ENCODE results near the gene PTPRJ.

PTPRJ gene

DNA sequence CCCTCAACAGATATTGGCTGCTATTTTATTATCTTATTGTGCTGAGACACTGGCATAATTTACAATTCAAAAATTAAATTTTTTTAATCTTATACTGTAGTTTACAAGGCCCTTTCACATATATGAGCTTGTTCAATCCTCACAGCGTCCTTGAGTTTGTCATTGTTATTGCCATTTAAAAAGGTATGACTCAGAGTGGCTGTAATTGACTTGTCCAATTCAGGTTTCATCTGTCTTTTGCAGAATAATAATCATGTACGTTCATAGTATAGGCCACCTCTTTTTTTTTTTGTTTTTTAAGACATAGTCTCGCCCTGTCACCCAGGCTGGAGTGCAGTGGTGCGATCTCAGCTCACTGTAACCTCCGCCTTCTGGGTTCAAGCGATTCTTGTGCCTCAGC lies 11.5 kb downstream of the PTPRJ start:
- intact Hi-C loops (cut with DNase I): no loop called here
- no peak for DNase-seq

DNA sequence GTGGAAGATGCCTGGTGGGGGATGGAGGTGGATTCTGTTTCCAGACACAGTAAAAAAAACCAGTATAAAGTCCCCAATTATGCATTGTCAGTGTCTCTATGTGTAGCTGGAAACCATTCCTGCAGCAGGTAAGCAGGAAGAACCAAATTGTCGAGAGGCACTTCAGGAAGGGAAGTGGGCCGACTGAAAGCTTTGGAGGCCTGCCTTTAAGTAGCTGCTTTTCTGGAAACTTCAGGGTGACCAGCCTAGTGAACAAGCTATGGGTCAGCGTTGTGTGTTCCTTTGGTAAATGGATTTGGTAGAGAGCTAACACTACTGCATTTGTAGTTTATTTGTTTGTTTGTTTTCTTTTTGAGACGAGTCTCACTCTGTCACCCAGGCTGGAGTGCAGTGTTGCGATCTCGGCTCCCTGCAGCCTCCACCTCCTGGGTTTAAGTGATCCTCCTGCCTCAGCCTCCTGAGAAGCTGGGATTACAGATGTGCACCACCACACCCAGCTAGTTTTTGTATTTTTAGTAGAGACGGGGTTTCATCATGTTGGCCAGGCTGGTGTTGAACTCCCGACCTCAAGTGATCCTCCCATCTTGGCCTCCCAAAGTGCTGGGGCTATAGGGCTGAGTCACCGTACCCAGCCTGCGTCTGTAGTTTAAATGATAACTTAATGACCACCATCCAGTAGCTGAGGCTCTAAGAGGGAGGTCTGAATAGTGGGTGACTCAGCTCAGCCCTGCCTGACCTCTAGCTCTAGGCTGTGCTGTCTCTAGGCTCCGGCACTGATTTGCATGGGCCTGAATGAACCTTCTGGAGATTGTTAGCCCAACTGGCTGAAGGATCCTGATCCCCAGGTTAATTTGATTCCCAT lies 12.8 kb downstream of the PTPRJ start:
- DNase-seq: peak in 2 of 10 donors; percentile 14 to 56
- intact Hi-C loops (cut with DNase I): no loop called here

DNA sequence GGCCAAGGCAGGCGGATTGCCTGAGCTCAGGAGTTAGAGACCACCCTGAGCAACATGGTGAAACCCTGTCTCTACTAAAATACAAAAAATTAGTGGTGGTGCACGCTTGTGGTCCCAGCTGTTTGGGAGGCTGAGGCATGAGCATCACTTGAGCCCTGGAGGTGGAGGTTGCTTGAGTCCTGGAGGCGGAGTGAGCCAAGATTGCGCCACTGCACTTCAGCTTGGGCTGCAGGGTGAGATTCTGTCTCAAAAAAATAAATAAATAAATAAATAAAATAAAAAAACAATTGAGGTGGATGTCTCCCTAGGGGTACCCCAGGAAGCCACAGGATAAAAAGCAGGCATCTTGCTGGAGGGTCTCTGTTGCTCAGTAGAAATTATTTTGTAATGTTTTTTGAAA lies 14.1 kb downstream of the PTPRJ start:
- DNase-seq: peak in 1 of 10 donors; percentile 59
- intact Hi-C loops (cut with DNase I): no loop called here

DNA sequence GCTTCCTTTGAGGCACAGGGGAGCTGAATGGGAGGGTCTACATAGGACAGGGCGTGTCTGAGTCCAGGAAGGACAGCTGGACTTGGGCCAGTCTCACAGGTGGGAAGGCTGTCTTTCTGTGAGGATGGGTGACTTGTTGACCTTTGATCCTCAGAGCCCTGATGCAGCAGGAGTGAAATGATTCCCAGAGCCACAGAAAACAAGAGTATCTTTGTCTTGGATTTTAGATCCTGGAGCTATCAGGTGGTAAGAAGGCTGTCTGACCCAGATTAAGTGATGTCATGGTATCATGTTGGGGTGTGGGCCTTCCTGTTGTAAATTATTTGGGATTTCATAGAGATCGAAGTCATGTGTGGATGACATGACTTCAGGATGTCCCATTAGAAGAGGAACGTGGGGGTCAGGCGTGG lies 15.0 kb downstream of the PTPRJ start:
- DNase-seq: peak in 1 of 10 donors; percentile 4
- intact Hi-C loops (cut with DNase I): no loop called here

DNA sequence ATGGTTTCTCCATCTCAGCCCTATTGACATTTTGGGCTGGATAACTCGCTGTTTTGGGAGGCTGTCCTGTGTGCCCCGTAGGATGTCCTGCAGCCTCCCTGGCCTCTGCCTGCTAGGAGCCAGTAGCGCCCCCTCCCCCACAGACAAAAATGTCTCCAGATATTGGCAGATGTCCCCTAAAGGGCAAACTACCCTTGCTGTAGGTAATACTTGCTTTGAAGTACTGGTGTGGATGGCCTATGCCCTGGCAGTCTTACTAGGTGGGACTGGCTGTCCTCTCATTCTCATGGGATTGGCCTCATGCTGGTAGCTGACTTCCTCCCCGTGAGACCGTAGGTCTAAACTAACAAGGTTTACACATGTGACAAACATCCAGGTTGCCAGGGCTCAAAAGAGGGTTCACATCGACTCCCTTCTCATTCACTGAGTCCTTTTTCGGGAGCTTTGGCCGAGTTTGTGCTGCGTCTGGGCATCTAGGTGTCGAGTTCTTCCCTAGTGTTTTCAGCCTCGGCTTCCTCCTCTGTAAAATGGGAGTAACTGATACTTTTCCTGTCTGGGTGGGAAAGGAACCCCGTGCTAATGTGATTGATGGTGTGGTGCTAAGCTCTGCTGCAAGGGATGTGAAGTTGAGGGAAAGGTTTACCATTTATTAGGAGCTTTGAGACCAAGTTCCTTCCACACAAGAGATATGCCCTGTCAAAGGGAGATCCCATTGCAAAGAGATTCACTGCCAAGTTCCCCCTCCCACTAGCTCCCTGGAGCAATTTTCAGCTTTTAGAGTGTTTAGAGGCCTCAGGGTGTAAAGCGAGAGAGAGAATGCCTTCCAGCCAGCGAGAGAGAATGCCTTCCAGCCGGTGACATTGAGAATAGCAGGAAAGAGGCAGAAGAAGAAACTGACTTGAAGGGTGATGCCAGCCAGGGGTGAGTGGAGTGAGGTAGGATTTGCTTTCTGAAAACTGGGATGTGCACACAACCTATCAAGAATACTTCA lies 17.0 kb downstream of the PTPRJ start:
- DNase-seq: peak in 1 of 10 donors; percentile 9
- intact Hi-C loops (cut with DNase I): no loop called here

DNA sequence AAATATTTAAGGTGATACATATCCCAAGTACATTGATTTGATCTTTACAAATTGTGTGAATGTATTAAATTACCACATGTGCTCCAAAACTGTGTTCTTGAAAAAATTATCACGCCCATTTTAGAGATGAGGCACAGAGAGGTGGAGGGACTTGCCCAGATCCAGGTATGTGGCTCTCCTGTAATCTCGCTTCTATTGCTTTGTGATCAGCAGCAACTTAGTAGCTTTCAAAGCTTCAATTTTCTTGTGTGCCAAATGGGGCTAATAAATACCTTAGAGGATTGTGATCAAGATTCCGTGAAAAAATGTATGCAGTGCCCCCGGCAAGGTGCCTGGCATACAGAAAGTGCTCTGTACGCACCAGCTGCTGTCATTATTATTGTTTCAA lies 18.0 kb downstream of the PTPRJ start:
- no peak for DNase-seq
- intact Hi-C loops (cut with DNase I): no loop called here

DNA sequence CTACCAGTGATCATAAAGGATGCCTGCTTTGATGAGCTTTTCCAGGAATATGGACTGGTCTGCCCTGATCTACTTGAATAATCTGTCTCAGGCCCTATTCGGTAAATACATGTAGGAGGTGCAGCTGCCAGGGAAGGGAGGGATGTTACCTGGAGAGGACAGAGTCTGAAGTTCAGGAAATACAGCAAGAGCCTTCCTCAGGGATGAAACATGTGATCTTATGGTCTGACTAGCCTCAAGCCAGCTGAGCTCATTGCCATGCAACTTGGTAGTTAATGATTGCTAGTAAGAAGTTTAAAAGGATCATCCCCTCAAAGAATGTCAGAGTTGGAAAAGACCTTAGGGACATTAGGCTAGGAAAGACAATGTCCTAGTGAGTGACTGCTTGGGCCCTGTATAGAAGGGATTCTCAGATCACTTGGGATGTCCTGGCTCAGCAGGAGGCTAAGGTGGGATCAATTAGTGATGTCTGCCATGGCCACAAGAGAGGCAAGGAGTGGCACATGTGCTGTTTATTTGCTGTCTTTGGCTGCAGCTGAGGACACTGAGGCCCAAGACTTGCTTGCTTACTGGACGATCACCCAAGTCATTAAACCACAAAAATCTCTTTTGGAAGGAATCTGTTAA lies 18.5 kb downstream of the PTPRJ start:
- DNase-seq: no peak
- intact Hi-C loops (cut with DNase I): no loop called here

DNA sequence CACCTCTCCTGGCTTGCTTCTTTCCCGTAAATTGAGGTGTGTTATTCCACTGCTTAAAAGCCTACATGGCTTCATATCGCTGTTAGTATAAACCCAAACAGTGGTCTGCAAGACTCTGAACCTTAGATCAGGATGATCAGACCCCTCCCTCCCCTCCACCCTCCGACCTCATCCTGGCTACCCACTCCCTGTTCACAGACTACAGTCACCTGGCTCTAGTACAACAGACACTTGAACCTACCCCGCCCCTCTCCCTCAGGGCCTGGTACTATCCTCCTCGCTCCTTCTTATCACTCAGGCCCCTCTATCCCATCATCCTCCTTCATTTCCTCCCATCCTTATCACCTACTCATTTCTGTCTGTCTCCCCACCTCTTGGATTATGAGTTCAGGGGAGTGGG lies 20.1 kb downstream of the PTPRJ start:
- no peak for DNase-seq
- intact Hi-C loops (cut with DNase I): no loop called here

DNA sequence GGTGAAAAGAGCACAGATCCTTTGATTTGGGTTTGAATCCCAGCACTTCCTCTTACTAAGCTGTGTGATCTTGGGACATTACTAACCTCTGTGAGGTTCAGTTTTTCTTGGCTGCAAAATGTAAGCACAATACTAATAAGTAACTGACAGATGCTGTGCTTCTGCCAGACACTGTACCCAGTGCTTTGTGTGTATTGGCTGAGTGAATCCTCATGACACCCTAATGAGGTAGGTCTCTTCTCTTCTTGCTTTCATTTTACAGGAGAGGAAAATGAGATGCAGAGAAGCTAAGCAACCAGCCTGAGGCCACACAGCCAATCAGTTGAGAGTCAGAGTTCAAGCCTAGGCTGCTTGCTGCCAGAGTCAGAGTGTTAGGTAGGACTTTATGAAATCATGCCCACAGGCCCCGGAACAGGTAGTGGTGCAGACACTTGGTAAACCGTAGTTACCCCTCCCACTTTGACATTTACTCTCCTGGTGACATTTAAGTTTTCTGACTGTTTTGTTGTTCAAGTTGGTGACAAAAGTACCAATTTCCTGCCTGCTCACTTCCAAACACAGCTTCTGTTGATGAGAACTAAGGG lies 21.2 kb downstream of the PTPRJ start:
- intact Hi-C loops (cut with DNase I): no loop called here
- DNase-seq: no peak

DNA sequence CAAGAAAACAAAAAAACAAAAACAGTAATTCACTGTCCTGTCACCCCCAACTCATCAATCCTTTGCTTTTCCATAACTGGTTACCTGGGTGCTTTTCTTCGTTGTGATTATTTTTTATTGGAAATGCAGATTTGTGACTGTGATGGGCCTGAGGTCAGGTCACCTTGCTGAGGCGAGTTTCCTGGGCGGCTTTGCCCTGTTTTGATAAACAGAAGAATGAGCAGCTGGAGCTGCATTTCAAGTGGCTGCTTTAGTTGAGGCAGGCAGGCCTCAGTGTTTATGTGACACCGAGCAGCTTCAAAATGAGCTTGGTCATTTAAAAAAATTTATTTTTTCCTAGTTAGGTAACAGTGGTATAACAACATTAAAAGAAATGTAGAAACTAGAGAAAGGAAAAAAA lies 22.2 kb downstream of the PTPRJ start:
- peak in 1 of 10 donors; percentile 31 for DNase-seq
- intact Hi-C loops (cut with DNase I): no loop called here

DNA sequence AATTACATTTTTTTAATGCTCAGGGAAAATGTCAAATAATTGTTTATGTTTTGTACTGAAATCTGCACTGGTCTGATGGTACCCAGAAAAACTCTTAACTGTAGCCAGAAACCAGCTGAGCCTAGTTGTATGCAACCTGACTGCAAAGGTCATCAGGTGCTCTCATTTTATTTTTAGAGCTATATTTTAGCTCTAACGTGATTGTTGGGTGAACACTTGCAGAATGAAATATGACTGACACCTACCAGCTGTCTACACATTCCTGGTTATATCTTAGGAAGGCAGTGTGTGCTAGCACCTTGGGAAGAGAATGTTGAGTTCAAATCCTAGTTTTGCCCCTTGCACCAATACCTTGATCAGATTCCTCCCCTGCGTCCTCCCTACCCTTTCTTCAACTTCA lies 23.6 kb downstream of the PTPRJ start:
- intact Hi-C loops (cut with DNase I): no loop called here
- no peak for DNase-seq

DNA sequence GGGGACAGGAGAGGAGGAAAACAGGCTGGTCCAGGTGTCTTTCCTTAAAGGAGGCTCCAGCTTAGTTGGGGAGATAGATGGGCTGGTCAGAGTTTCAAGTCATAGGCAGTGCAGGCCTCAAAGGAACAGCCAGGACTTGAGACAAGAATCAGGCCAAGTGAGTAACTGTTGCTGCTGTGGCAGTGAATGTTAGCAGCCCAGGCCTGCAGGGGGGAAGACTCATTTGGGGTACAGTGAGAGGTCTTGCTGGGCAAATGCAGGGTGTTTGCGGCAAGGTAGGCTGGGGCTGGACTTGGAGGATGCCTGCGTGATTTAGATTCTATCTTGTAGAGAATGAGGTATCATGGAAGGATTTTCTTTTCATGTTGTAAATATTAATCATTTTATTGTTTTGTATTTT lies 24.1 kb downstream of the PTPRJ start:
- DNase-seq: peak in 1 of 10 donors; percentile 33
- intact Hi-C loops (cut with DNase I): no loop called here

DNA sequence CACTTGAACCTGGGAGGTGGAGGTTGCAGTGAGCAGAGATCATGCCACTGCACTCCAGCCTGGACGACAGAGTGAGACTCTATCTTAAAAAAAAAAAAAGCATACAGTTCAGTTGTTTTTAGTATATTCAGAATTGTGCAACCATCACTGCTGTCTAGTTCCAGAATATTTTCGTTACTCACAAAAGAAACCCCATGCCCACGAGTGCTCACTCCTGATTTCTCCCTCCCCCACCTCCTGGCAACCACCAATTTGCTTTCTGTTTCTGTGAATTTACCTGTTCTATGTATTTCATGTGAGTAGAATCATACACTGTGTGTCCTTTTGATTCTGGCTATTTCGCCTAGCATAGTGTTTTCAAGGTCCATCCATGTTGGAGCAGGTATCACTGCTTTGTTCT lies 24.8 kb downstream of the PTPRJ start:
- intact Hi-C loops (cut with DNase I): no loop called here
- peak in 1 of 10 donors; percentile 5 for DNase-seq

DNA sequence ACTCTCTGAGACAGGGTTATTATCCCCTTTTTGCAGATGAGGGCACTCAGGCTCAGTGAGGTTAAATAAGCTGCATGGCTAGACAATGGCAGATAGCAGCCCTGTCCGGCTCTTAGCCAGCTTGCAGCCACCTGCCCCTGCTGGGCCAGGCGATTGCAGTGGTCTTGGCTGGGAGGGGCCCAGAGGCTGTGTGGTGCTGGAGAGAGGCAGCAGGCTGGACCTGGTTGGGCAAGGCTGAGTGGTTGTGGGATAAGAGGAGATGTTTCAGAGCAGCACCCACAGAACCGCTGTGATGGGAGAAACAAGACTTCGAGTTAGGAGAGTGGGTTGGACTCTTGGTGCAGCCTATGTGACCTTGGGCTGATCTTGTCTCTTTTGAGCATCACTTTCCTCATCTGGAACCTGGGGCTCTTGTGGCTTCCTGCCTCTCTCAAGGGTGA lies 25.5 kb downstream of the PTPRJ start:
- intact Hi-C loops (cut with DNase I): no loop called here
- DNase-seq: peak in 1 of 10 donors; percentile 68

DNA sequence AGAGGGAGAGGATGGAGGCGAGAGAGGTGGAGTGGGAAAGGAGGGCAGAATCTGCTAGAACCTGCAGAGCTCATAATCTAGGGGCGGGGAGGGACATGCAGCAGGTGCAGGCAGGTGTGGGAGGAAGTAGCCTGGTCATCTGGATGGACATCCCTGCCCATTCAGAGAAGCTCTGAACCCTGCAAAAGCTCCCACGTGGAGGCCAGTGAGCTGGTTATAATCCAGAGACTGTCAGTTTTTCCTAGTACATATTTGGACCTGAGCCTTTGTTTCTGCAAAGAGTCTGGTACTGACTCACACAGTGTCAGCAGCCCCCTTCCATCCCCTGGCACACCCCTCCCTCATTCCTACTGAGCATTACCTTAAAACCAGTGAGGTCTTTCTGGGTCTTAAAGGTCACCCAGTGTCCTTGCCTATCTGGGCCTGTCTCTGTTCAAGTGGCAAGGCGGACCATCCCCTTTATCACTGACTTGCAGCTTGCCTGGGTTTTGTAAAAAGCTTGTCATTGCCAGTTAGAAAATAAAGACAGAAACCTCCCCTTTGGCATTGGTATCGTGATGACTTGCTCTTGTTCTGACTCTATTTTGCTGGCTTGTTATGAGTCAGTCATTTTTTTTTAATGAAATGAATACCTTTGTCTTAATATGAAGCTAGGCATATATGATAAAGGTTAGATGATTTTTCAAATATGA lies 26.1 kb downstream of the PTPRJ start:
- DNase-seq: peak in 1 of 10 donors; percentile 8
- intact Hi-C loops (cut with DNase I): no loop called here

DNA sequence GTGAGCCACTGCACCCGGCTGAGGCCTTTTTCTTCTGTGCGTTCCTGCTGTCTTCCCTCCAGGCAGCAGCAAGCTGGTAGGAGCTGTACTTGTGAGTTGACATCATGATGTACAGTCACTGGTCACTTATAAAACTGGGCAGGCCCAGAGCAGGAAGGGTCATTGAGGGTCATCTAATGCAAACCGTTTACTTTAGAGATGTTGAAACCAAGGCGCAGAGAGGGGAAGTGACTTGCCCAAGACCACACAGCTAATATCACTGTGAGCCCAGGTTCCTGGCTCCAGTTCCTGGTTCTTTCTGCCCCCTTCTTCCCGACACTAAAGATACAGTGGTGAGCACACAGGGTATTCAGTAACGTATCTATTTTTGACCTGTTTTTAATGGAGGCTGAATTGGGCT lies 27.3 kb downstream of the PTPRJ start:
- DNase-seq: no peak
- intact Hi-C loops (cut with DNase I): no loop called here

DNA sequence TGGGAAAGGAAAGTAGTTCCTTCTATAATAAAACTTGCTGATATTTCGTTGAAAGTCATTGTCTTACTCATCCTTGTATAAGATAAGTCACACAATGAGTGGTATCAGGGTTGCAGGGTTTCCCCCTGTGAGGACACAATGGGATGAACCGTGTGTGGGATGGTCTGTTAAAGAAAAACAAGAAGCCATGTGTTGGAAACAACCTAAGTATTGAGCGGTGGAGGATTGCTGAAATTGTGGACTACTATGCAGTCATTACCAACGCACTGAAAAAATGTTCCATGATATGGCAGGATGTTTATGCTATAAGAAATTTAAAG lies 28.6 kb downstream of the PTPRJ start:
- intact Hi-C loops (cut with DNase I): no loop called here
- DNase-seq: no peak

DNA sequence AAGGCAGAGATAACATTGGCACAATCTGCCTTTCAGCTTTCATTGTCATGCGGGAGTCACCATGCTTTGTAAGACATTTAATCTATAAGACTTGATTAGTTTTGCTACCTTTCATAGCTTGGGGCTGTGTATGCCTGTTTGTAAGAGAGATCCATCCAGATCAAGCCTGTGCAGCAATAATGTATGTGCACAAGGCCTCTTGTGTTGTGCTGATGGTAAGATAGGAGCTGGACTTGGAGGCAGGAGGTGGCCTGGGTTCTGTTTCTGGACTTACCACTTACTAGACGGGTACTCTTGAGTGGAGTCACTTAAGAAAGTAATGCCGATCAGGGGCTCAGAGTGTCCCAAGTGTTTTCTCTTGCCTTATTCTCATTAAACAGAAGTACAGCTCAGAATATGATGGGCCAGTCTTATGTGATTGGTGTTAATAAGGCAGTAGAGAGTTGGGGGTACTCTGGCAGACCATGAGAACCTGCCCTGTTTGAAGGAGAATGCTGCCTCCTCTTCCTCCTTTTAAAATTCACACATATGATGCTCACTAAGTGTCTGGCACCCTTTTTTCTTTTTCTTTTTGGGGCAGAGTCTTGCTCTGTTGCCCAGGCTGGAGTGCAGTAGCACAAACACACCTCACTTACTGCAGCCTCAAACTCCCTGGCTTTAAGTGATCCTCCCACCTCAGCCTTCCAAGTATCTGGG lies 30.9 kb downstream of the PTPRJ start:
- no peak for DNase-seq
- intact Hi-C loops (cut with DNase I): no loop called here

DNA sequence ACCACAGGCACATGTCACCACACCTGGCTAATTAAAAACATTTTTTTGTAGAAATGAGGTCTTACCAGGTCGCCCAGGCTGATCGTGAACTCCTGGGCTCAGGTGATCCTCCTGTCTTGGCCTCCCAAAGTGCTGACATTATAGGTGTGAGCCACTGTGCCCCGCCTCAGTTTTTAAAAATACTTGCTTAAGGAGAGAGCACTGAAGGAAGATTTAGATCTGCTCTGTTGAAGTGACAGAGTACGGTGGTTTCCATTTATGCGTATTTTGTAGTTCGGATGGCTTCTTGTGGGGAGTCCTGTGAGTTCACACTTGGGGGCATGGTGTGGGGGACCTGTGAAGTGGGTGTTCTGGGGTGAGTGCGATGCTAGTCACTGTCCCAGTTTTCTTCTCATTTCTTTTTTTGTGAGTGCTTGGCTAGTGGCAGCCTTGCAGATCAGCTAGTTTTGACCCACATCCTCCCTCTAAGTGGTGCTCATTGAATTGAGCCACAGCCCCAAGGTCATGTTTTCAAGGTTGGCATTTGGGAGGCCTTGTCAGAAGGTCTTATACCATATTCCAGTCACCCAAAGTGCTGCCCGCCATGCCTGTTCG lies 31.5 kb downstream of the PTPRJ start:
- intact Hi-C loops (cut with DNase I): no loop called here
- DNase-seq: peak in 1 of 10 donors; percentile 17

Measured in posterior cingulate gyrus (tissue), 11 donors.